Skeletal muscle satellite cell (primary cell): ENCODE results near the gene ZNF782.
"Not testable (repeated sequence)": the region's sequence is repeated elsewhere in the genome, so short reads cannot be mapped to it uniquely, and the experiment has no call there.

Source experiments
- H3K27me3 ChIP-seq: 2 replicates; pipeline ENCODE4 v1.7.0; 2013; ENCODE audit warnings: low read length; ENCODE audit not compliant: control insufficient read depth, insufficient read depth
- H3K36me3 ChIP-seq: 2 replicates; pipeline ENCODE4 v1.7.0; 2013; ENCODE audit warnings: mild to moderate bottlenecking, control low read depth, low read length; ENCODE audit not compliant: insufficient read depth
- H3K4me1 ChIP-seq: 2 replicates; pipeline ENCODE4 v1.7.0; 2013; ENCODE audit warnings: low read length; ENCODE audit not compliant: control insufficient read depth, insufficient read depth
- H3K4me2 ChIP-seq: 2 replicates; pipeline ENCODE4 v1.7.0; 2013; ENCODE audit warnings: mild to moderate bottlenecking, low read length
- H3K4me3 ChIP-seq: 2 replicates; pipeline ENCODE4 v1.7.0; 2013; ENCODE audit warnings: low read length
- H3K9ac ChIP-seq: 2 replicates; pipeline ENCODE4 v1.7.0; 2013; ENCODE audit warnings: mild to moderate bottlenecking, low read depth, low read length, moderate library complexity
- H3K9me3 ChIP-seq: replicated peaks from 2 replicates; pipeline ENCODE4 v1.7.0; 2013; ENCODE audit warnings: mild to moderate bottlenecking, control low read depth, low read length

ZNF782 gene

DNA sequence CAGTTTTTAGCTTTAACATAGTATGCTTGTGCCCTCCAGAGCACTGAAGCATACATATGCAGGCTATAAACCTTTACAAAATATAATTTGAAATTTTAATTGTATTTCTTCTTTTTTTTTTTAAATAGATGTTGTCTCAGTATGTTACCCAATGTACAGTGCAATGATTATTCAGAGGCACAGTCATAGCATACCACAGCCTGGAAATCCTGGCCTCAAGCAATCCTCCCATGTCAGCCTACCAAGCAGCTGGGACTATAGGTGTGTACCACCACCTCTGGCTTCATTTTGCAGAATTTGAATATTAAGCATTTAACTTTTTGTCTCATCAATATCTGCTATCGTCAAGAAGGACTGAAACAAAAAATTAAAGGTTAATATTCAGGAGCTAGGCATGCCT lies 16.9 kb upstream of the ZNF782 start:
- Histone ChIP-seq H3K27me3 (no peaks in the 10 kb centered on the region), H3K36me3 (no peaks in the 10 kb centered on the region), H3K9ac (no peak overlapping the region), H3K4me1 (peaks cover 21% of the 10 kb centered on the region), H3K9me3 (no peaks in the 10 kb centered on the region), H3K4me2 (no peak overlapping the region), H3K4me3 (no peak overlapping the region)

DNA sequence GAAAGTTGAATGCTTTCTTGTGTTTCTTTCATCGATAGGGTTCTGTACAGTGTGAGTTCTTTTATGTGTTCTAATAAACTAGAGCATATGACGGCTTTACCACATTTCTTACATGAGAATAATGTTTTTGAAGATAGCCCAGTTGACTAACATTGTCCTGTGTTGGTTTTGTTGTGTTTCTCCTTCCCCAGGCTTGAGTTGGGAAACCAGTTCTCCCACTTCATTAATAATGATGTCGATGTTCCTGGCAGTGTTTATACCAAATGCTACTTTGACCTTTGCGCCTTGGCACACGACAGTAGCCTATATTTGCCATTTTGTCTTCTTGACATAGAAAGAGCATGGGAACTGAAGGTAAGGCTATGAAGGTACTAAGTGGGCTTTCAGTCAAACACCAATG lies 14.4 kb upstream of the ZNF782 start:
- Histone ChIP-seq H3K9ac (no peak overlapping the region), H3K4me1 (no peaks in the 10 kb centered on the region), H3K9me3 (no peaks in the 10 kb centered on the region), H3K36me3 (no peaks in the 10 kb centered on the region), H3K4me2 (no peak overlapping the region), H3K4me3 (no peak overlapping the region), H3K27me3 (no peaks in the 10 kb centered on the region)

DNA sequence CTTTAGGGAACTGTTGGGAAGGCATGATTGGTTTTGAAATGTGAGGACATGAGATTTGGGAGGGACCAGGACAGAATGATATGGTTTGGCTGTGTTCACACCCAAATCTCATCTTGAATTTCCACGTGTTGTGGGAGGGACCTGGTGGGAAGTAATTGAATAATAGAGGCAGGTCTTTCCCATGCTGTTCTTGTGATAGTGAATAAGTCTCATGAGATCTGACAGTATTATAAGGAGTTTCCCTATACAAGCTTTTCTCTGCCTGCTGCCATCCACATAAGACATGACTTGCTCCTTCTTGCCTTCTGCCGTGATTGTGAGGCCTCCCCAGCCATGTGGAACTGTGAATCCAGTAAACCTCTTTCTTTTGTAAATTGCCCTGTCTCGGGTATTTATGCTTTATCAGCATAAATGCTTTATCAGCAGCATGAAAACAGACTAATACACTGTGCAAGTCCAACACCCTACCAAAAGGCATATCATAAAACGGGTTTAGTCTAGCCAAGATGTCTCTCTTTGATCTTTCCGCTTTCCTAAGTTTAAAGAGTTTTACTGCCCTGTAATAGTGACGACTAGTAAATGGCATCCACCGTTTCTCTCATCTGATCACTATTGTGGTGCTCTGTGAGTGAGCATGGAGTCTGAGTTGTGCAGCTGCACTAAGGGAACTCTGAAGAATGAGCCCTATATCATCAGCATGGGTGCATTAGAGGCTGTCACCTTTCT lies 12.9 kb upstream of the ZNF782 start:
- H3K4me1 ChIP-seq, result no peaks in the 10 kb centered on the region
- no peaks in the 10 kb centered on the region for H3K27me3 ChIP-seq
- H3K4me3 ChIP-seq, result no peak overlapping the region
- no peaks in the 10 kb centered on the region for H3K36me3 ChIP-seq
- H3K9ac ChIP-seq, result no peak overlapping the region
- H3K4me2 ChIP-seq, result no peak overlapping the region
- H3K9me3 ChIP-seq, result no peaks in the 10 kb centered on the region

DNA sequence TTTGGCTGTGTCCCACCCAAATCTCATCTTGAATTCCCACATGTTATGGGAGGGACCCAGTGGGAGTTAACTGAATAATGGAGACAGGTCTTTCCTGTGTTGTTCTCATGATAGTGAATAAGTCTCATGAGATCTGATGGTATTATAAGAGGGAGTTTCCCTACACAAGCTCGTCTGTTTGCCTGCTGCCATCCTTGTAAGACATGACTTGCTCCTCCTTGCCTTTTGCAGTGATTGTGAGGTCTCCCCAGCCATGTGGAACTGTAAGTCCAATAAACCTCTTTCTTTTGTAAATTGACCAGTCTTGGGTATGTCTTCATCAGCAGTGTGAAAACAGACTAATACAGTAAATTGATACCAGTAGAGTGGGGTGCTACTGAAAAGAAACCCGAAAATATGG lies 10.9 kb upstream of the ZNF782 start:
- H3K4me3 ChIP-seq, H3K9ac ChIP-seq, H3K4me2 ChIP-seq, H3K27me3 ChIP-seq, H3K36me3 ChIP-seq, H3K4me1 ChIP-seq, H3K9me3 ChIP-seq: not testable (repeated sequence)

DNA sequence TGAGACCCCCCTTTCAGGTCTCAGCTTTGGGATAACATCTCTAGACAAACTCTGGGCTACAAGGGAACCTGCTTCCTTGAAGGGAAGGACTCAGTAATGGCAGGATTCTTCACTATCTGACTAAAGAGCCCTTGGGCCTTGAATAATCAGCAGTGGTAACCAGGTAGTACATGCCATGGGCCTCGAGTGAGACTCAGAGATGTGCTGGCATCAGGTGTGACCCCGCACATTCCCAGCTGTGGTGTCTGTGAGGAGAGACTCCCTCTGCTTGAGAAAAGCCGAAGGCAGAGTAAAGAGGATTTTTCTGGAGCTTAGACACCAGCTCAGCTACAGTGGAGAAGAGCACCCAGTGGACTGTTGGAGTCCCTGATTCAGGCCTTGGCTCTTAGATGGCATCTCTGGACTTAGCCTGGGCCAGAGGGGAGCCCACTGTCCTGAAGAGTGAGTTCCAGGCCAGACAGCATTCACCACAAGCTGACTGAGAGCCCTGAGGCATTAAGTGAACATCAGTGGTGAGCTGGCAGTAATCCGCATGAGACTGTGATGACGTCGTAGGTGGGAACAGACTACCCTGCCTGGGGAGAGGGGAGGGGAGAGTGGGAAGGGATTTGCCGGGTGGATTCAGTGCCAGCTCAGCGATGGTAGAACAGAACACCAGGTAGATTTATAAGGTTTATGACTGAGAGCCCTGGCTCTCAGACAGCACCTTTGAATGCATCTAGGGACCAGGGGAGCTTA lies 5.3 kb upstream of the ZNF782 start:
- H3K36me3 ChIP-seq, result no peaks in the 10 kb centered on the region
- no peak overlapping the region for H3K4me3 ChIP-seq
- no peaks in the 10 kb centered on the region for H3K9me3 ChIP-seq
- H3K27me3 ChIP-seq, result no peaks in the 10 kb centered on the region
- H3K4me2 ChIP-seq, result no peak overlapping the region
- H3K9ac ChIP-seq, result no peak overlapping the region
- H3K4me1 ChIP-seq, result peaks cover 3% of the 10 kb centered on the region

DNA sequence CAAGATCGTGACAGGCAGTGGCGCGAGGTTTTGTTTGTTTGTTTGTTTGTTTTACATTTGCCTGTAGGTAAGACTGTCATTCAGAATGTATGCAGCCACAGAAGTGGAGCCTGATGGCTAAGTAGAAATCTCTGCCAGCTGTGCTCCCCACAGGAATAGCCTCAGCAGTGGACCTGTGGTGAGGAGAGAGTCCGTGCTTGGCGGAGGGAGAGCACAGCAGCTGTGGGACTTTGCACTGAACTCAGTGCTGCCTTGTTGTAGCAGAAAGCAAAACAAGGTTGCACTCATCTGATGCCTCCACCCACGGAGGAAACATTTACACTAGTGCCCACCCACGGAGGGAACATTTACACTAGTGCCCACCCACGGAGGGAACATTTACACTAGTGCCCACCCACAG lies 4.4 kb upstream of the ZNF782 start:
- H3K4me2 ChIP-seq, result no peak overlapping the region

DNA sequence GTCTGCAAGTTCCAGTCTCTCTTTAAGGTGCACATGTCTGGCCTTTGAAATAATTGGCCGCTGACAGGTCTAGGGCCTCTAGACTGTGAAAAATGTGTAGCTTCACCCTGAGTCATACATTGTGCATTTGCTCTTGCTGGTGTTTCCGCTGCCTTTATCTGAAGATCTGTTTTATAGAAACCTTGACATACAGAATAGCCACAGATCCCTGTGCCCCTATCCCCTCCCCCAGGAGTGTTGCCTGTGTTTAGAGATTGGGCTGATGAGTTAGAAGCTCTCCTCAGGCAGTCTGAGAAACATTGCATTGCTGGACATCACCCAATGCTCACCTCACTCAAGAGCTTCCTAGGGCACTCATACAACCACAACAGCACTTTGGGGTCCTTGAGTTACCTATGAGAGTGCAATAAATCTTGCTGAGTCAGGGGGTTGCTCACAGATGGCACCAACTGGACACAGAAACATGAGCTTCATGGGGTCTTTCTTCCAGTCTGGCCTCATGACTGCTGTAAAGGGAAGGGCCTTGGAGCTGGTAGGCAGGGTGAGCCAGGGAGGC lies 3.8 kb upstream of the ZNF782 start:
- H3K4me1 ChIP-seq, result peaks cover 8% of the 10 kb centered on the region
- H3K4me2 ChIP-seq, result no peak overlapping the region
- H3K9ac ChIP-seq, result no peak overlapping the region
- H3K9me3 ChIP-seq, result no peaks in the 10 kb centered on the region
- no peaks in the 10 kb centered on the region for H3K36me3 ChIP-seq
- H3K4me3 ChIP-seq, result no peak overlapping the region
- no peaks in the 10 kb centered on the region for H3K27me3 ChIP-seq

More for the DNA sequence above, 4.4 kb upstream of the ZNF782 start:
- Histone ChIP-seq H3K36me3 (no peaks in the 10 kb centered on the region), H3K4me1 (peaks cover 3% of the 10 kb centered on the region), H3K9ac (no peak overlapping the region), H3K4me3 (no peak overlapping the region), H3K27me3 (no peaks in the 10 kb centered on the region), H3K9me3 (no peaks in the 10 kb centered on the region)

DNA sequence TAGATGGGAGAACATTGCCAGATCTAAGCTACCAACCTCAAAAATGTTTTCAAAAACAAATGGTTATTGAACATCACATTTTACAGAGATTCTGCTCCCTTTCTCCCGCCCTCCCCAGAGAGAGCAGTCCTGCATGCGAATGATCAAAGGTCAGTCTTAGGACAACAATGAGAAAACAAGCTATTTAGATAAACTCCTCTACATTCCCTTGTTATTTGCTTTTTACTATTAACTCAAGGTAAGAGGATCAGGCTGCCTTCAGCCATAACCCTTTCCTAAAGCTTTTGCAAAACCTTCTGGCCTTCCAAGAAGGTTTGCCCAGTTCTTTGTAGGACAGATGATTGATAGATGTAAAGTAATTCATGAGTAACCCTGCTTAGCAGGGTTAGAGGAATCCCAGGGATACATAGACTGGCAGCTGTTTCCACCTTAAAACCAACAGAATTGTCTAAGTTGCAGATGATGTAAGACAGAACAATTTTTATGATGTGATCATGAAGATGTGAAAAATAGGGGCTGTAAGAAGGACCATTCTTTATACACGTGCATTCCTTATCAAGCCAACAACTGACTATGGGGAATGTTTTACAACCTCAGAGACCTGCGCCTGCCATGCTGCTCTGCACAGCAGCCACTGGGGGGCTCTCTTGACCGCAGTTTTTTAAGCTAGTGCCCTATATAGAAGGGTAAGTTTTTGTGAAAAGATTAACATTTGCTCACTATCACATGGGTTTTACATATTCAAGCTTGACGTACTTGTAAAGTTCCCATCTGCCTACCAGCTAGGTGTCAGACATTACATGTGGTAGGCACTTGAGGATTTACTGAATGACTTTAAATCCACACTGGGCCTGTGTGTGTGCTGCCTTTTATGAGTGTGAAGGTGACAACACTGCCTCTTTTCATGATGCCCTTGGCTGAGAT lies 2.3 kb upstream of the ZNF782 start:
- H3K9ac ChIP-seq, result no peak overlapping the region
- no peaks in the 10 kb centered on the region for H3K9me3 ChIP-seq
- H3K27me3 ChIP-seq, result no peaks in the 10 kb centered on the region
- no peaks in the 10 kb centered on the region for H3K36me3 ChIP-seq
- H3K4me1 ChIP-seq, result peaks cover 14% of the 10 kb centered on the region
- no peak overlapping the region for H3K4me2 ChIP-seq
- H3K4me3 ChIP-seq, result no peak overlapping the region

DNA sequence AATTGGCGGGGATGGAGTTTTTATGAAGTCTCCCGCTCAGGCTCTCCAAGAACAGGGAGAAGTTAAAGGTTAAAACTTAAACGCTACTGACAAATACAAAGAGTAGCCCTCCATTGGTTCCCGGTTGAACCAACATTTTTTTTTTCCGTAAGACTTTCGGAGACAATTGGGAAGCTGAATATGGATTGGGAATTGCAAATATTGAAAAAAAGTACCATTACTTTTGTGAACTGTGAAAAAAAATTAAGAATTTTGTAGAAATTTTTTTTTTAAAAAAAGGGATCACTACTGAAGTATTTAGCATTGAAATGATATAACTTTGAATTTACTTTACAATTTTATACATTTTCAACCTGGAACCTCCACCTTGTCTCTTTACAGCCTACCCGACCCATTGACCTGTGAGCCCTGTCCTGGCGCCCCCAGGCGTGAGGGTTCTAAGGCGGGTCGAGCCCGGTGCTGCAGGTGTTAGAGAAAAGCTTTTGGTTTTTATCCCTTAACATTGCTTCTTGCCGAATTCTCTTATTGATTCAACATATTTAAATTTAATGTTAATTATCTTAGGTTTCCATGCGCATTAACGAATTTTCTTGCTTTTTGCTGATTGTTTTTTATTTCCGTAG lies 448 bp upstream of the ZNF782 start:
- Histone ChIP-seq H3K9ac (peak overlapping the region; percentile 84), H3K27me3 (no peaks in the 10 kb centered on the region), H3K4me3 (peak overlapping the region; percentile 89), H3K9me3 (no peaks in the 10 kb centered on the region), H3K4me2 (peak overlapping the region; percentile 88), H3K36me3 (no peaks in the 10 kb centered on the region), H3K4me1 (peaks cover 14% of the 10 kb centered on the region)

DNA sequence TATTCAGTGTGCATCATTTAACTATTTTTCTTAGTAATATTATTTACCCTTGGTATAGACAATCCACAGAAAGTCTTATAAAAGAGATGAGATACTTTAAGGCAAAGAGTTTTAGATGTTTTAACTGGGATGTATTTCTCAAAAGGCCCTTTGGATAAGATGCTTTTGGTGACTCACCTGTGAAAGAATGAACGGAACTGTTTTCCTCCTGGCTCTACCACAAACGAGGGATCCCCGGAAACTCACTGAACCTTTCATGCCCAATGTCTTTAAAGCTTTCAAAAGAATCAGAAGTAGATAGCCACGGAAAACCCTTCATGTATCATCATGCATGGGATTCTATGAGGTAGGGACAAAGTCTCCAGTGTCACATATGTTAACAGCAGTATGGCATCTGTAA lies 1.6 kb downstream of the ZNF782 start:
- Histone ChIP-seq H3K4me1 (peaks cover 11% of the 10 kb centered on the region), H3K36me3 (no peaks in the 10 kb centered on the region), H3K9ac (no peak overlapping the region), H3K27me3 (no peaks in the 10 kb centered on the region), H3K9me3 (no peaks in the 10 kb centered on the region), H3K4me3 (peak overlapping the region; percentile 89), H3K4me2 (peak overlapping the region; percentile 88)

DNA sequence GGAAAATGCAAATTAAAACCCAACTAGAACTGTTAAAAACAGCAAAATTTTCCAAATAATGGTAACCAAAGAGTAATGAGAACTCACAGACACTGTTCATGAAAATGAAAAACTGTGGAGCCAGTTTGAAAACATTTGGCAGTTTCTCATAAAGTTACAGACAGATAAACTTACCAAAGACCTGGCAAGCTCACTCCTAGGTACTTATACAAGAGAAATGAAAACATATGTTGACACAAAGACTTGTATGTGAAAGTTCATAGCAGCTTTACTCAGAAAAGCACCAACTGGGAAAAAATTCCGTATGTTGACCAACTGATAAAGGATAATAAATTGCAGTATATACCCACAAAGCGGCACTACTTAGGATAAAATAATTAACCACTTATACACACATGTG lies 10.3 kb downstream of the ZNF782 start:
- H3K36me3 ChIP-seq, result peaks cover 17% of the 10 kb centered on the region
- no peaks in the 10 kb centered on the region for H3K4me1 ChIP-seq
- H3K9ac ChIP-seq, result no peak overlapping the region
- H3K27me3 ChIP-seq, result no peaks in the 10 kb centered on the region
- H3K4me2 ChIP-seq, result no peak overlapping the region
- no peak overlapping the region for H3K4me3 ChIP-seq
- H3K9me3 ChIP-seq, result no peaks in the 10 kb centered on the region
